Thymus (tissue), 11 donors: ENCODE data around the gene NEURL2. TPM values are rescaled to one million over a fixed set of nuclear protein-coding genes. Genes with fewer than 3 reads are reported as not detected.

Experiments used
- DNase-seq, 9 donors: peaks; one replicate each; pipeline ENCODE4 v3.0.0-alpha.2; 2013; ENCODE audit warnings: low spot score in 9 of 9, low read depth in 6 of 9, missing footprints in 1 of 9
- H3K27ac ChIP-seq, 2 donors: one replicate each; pipeline ENCODE4 v1.5.1; 2013; ENCODE audit warnings: control low read depth in 1 of 2, low read depth in 1 of 2, low read length in 1 of 2, mild to moderate bottlenecking in 1 of 2, moderate library complexity in 1 of 2
- H3K27me3 ChIP-seq, 2 donors: one replicate each; pipeline ENCODE4 v1.5.1; 2013; ENCODE audit warnings: low read length in 1 of 2; ENCODE audit not compliant: control insufficient read depth in 2 of 2, insufficient read depth in 1 of 2
- H3K36me3 ChIP-seq, 2 donors: one replicate each; pipeline ENCODE4 v1.5.1; 2013; ENCODE audit warnings: low read length in 1 of 2, mild to moderate bottlenecking in 1 of 2, moderate library complexity in 1 of 2; ENCODE audit not compliant: control insufficient read depth in 2 of 2, insufficient read depth in 2 of 2
- H3K4me1 ChIP-seq, 2 donors: one replicate each; pipeline ENCODE4 v1.5.1; 2013; ENCODE audit warnings: low read length in 2 of 2; ENCODE audit not compliant: control insufficient read depth in 2 of 2, insufficient read depth in 2 of 2
- H3K4me3 ChIP-seq, 2 donors: one replicate each; pipeline ENCODE4 v1.5.1; 2013; ENCODE audit warnings: low read length in 2 of 2, control low read depth in 1 of 2, mild to moderate bottlenecking in 1 of 2
- H3K9me3 ChIP-seq, 2 donors: one replicate each; pipeline ENCODE4 v1.5.1; 2013; ENCODE audit warnings: low read length in 1 of 2, mild to moderate bottlenecking in 1 of 2; ENCODE audit not compliant: control insufficient read depth in 2 of 2, insufficient read depth in 1 of 2
- WGBS: extraction: QIAGEN DNeasy Blood & Tissue Kit; methylation state at CpG from one replicate; pipeline ENCODE4 v1.1.7; 2013; 5-methylcytosine and 5-hydroxymethylcytosine counted together
- polyA plus RNA-seq: library from polyadenylated mRNA; stranded (reverse); fragments of 200-250 nt; gene quantifications from one replicate; pipeline ENCODE4 v1.2.3, GENCODE V29; 2013
- total RNA-seq: library from RNA; stranded (reverse); fragments of 120-200 nt; gene quantifications from one replicate; pipeline ENCODE4 v1.2.4, GENCODE V29; 2013
- donor health status: healthy.

Gene NEURL2
- total and polyA plus RNA-seq, 2 donors = 8.1 to 51.4 TPM

GRCh38 chr20:45913116-45913515 lies 22.1 kb upstream of the NEURL2 start:
- H3K9me3 ChIP-seq = no peaks in the 10 kb centered on the region
- 85% methylated on average over 5 of the region's 5 CpGs for WGBS
- H3K27ac ChIP-seq = no peak overlapping the region

GRCh38 chr20:45912344-45912682 lies 21.3 kb upstream of the NEURL2 start:
- peaks cover 0 to 5% of the 10 kb centered on the region in 2 donors for H3K36me3 ChIP-seq
- H3K9me3 ChIP-seq = no peaks in the 10 kb centered on the region
- no peak for DNase-seq
- peaks cover 12 to 36% of the 10 kb centered on the region in 2 donors for H3K27me3 ChIP-seq
- H3K27ac ChIP-seq = peak overlapping the region; percentile 46 to 50
- 44% methylated on average over 4 of the region's 4 CpGs for WGBS
- H3K4me3 ChIP-seq = no peak overlapping the region
- peaks cover 16 to 27% of the 10 kb centered on the region in 2 donors for H3K4me1 ChIP-seq

More at GRCh38 chr20:45913116-45913515, 22.1 kb upstream of the NEURL2 start:
- H3K4me3 ChIP-seq = no peak overlapping the region
- peaks cover 16 to 27% of the 10 kb centered on the region in 2 donors for H3K4me1 ChIP-seq
- H3K36me3 ChIP-seq = peaks cover 0 to 5% of the 10 kb centered on the region in 2 donors
- DNase-seq = no peak
- H3K27me3 ChIP-seq = peaks cover 12 to 36% of the 10 kb centered on the region in 2 donors

GRCh38 chr20:45911486-45912343 lies 20.7 kb upstream of the NEURL2 start, which contains the start of gene PLTP:
TSS of gene PLTP (minus strand) at chr20:45912155. CDS start at chr20:45911452, 703 bp downstream.
- peaks cover 0 to 5% of the 10 kb centered on the region in 2 donors for H3K36me3 ChIP-seq
- peak within 1 kb of the TSS; percentile 55 to 82 for H3K27ac ChIP-seq
- peaks cover 12 to 36% of the 10 kb centered on the region in 2 donors for H3K27me3 ChIP-seq
- H3K9me3 ChIP-seq = no peaks in the 10 kb centered on the region
- peak within 1 kb of the TSS; percentile 32 to 45 for H3K4me3 ChIP-seq
- peaks cover 16 to 27% of the 10 kb centered on the region in 2 donors for H3K4me1 ChIP-seq
- peak in 2 of 9 donors; percentile 52 to 71 for DNase-seq
- WGBS = under 1% methylated on average over 58 of the region's 58 CpGs

GRCh38 chr20:45910670-45911485 lies 19.9 kb upstream of the NEURL2 start:
- DNase-seq = peak in 8 of 9 donors; percentile 45 to 94 (median 80)
- Histone ChIP-seq H3K4me1 (peaks cover 16 to 31% of the 10 kb centered on the region in 2 donors), H3K27ac (peak overlapping the region; percentile 55 to 82), H3K36me3 (peaks cover 0 to 5% of the 10 kb centered on the region in 2 donors), H3K27me3 (peaks cover 12 to 36% of the 10 kb centered on the region in 2 donors), H3K9me3 (no peaks in the 10 kb centered on the region), H3K4me3 (peak overlapping the region; percentile 32 to 45)
- 2% methylated on average over 43 of the region's 43 CpGs for WGBS

GRCh38 chr20:45909817-45910669 lies 19.0 kb upstream of the NEURL2 start:
- DNase-seq = no peak
- H3K9me3 ChIP-seq = no peaks in the 10 kb centered on the region
- peak overlapping the region in 1 of 2 donors; percentile 45 for H3K4me3 ChIP-seq
- H3K36me3 ChIP-seq = peaks cover 0 to 5% of the 10 kb centered on the region in 2 donors
- no peak overlapping the region for H3K27ac ChIP-seq
- WGBS = 84% methylated on average over 22 of the region's 22 CpGs
- H3K4me1 ChIP-seq = peaks cover 16 to 39% of the 10 kb centered on the region in 2 donors
- peaks cover 12 to 36% of the 10 kb centered on the region in 2 donors for H3K27me3 ChIP-seq

- Histone ChIP-seq H3K4me3 (peak overlapping the region in 1 of 2 donors; percentile 2), H3K36me3 (peaks cover 0 to 5% of the 10 kb centered on the region in 2 donors), H3K4me1 (peaks cover 16 to 46% of the 10 kb centered on the region in 2 donors), H3K27me3 (peaks cover 12 to 36% of the 10 kb centered on the region in 2 donors), H3K9me3 (no peaks in the 10 kb centered on the region), H3K27ac (no peak overlapping the region)
- DNase-seq = no peak
- 94% methylated on average over 12 of the region's 12 CpGs for WGBS
Measured at GRCh38 chr20:45909336-45909808, 18.4 kb upstream of the NEURL2 start.

GRCh38 chr20:45908084-45908483 lies 17.1 kb upstream of the NEURL2 start:
- peaks cover 16 to 51% of the 10 kb centered on the region in 2 donors for H3K4me1 ChIP-seq

GRCh38 chr20:45907219-45907948 lies 16.4 kb upstream of the NEURL2 start:
- Histone ChIP-seq H3K4me1 (peaks cover 16 to 49% of the 10 kb centered on the region in 2 donors), H3K27me3 (peaks cover 10 to 19% of the 10 kb centered on the region in 2 donors), H3K4me3 (no peak overlapping the region), H3K9me3 (no peaks in the 10 kb centered on the region), H3K27ac (no peak overlapping the region), H3K36me3 (peaks cover 0 to 5% of the 10 kb centered on the region in 2 donors)
- DNase-seq = no peak
- 96% methylated on average over 17 of the region's 17 CpGs for WGBS

More at GRCh38 chr20:45908084-45908483, 17.1 kb upstream of the NEURL2 start:
- Histone ChIP-seq H3K36me3 (peaks cover 0 to 5% of the 10 kb centered on the region in 2 donors), H3K27ac (no peak overlapping the region), H3K4me3 (no peak overlapping the region), H3K27me3 (peaks cover 12 to 26% of the 10 kb centered on the region in 2 donors), H3K9me3 (no peaks in the 10 kb centered on the region)
- DNase-seq = no peak
- WGBS = 95% methylated on average over 2 of the region's 2 CpGs
